GM12872 (cell line): Measurements from ENCODE around the gene ABHD18.

Experiments
- CTCF ChIP-seq: IDR thresholded peaks from 3 replicates; pipeline ENCODE4 v1.5.1; 2011; ENCODE audit warnings: low read depth, mild to moderate bottlenecking, low read length, moderate library complexity; ENCODE audit not compliant: insufficient read depth

Gene ABHD18

GRCh38 chr4:128060699-128061565 lies 95.7 kb downstream of the ABHD18 start, which contains the start of gene LARP1B:
LARP1B (plus strand) TSS chr4:128061312; CDS start chr4:128074952, 13,640 bp downstream.
- TF ChIP-seq CTCF, result no peak

GRCh38 chr4:128061566-128062536 lies 96.6 kb downstream of the ABHD18 start:
- TF ChIP-seq CTCF, result no peak

GRCh38 chr4:128068918-128069317 lies 103.7 kb downstream of the ABHD18 start:
- peak; percentile 41; the same call in 2 of the 3 replicates for TF ChIP-seq CTCF

GRCh38 chr4:128076464-128076863 lies 111.3 kb downstream of the ABHD18 start:
- TF ChIP-seq CTCF, result no peak
